Ishikawa (cell line): Measurements from ENCODE around the gene AMH.

Experiments used
- CREB1 ChIP-seq: IDR thresholded peaks from 2 replicates; pipeline ENCODE4 v1.6.1; 2012; ENCODE audit warnings: low read depth
- EGR1 ChIP-seq: IDR thresholded peaks from 2 replicates; pipeline ENCODE4 v1.6.1; 2012
- EP300 ChIP-seq: IDR thresholded peaks from 2 replicates; pipeline ENCODE4 v1.6.1; 2012; ENCODE audit warnings: borderline replicate concordance
- FOXM1 ChIP-seq: IDR thresholded peaks from 2 replicates; pipeline ENCODE4 v1.6.1; 2012; ENCODE audit warnings: low read depth, borderline replicate concordance
- NFIC ChIP-seq: IDR thresholded peaks from 2 replicates; pipeline ENCODE4 v1.6.1; 2012
- RAD21 ChIP-seq: IDR thresholded peaks from 2 replicates; pipeline ENCODE4 v1.6.1; 2012; ENCODE audit warnings: low read depth
- TAF1 ChIP-seq: IDR thresholded peaks from 2 replicates; pipeline ENCODE4 v1.6.1; 2012; ENCODE audit warnings: low read depth, mild to moderate bottlenecking
- TCF12 ChIP-seq: IDR thresholded peaks from 2 replicates; pipeline ENCODE4 v1.6.1; 2012; ENCODE audit warnings: low read depth
- TEAD4 ChIP-seq: IDR thresholded peaks from 2 replicates; pipeline ENCODE4 v1.6.1; 2012
- ZBTB7A ChIP-seq: IDR thresholded peaks from 2 replicates; pipeline ENCODE4 v1.6.1; 2012; ENCODE audit warnings: low read depth
- TF ChIP-seq, protein P1 (sequence below): IDR thresholded peaks from 2 replicates; pipeline ENCODE4 v1.6.1; 2012
- TF ChIP-seq, protein P2 (sequence below): IDR thresholded peaks from 2 replicates; pipeline ENCODE4 v1.6.1; 2012; ENCODE audit warnings: low read depth, mild to moderate bottlenecking
- TF ChIP-seq, protein P3 (sequence below): IDR thresholded peaks from 2 replicates; pipeline ENCODE4 v1.6.1; 2012

DNA sequence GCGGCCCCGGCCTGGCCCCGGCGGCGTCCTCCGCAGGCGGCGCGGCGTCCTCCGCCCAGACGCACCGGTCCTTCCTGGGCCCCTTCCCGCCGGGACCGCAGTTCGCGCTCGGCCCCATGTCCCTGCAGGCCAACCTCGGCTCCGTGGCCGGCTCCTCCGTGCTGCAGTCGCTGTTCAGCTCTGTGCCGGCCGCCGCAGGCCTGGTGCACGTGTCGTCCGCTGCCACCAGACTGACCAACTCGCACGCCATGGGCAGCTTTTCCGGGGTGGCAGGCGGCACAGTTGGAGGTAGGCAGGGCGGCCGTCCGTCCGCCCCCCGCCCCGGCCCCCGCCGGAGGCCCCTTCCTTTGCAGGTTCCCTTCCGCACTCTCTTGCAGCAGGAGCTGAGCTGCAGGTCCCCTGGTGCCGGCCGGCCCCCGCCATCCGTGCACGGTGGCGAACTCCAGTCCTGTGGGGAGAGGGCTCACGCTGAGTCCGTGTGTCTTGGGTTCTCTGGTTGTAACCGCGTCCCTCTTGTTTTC lies 22.2 kb upstream of the AMH start:
- TF ChIP-seq TAF1 (no peak), EP300 (no peak), NFIC (no peak), FOXM1 (no peak), RAD21 (no peak), CREB1 (no peak), EGR1 (no peak), ZBTB7A (no peak), TCF12 (no peak), TEAD4 (no peak)
- TF ChIP-seq, protein P1, sequence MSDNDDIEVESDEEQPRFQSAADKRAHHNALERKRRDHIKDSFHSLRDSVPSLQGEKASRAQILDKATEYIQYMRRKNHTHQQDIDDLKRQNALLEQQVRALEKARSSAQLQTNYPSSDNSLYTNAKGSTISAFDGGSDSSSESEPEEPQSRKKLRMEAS, result no peak
- TF ChIP-seq, protein P2, sequence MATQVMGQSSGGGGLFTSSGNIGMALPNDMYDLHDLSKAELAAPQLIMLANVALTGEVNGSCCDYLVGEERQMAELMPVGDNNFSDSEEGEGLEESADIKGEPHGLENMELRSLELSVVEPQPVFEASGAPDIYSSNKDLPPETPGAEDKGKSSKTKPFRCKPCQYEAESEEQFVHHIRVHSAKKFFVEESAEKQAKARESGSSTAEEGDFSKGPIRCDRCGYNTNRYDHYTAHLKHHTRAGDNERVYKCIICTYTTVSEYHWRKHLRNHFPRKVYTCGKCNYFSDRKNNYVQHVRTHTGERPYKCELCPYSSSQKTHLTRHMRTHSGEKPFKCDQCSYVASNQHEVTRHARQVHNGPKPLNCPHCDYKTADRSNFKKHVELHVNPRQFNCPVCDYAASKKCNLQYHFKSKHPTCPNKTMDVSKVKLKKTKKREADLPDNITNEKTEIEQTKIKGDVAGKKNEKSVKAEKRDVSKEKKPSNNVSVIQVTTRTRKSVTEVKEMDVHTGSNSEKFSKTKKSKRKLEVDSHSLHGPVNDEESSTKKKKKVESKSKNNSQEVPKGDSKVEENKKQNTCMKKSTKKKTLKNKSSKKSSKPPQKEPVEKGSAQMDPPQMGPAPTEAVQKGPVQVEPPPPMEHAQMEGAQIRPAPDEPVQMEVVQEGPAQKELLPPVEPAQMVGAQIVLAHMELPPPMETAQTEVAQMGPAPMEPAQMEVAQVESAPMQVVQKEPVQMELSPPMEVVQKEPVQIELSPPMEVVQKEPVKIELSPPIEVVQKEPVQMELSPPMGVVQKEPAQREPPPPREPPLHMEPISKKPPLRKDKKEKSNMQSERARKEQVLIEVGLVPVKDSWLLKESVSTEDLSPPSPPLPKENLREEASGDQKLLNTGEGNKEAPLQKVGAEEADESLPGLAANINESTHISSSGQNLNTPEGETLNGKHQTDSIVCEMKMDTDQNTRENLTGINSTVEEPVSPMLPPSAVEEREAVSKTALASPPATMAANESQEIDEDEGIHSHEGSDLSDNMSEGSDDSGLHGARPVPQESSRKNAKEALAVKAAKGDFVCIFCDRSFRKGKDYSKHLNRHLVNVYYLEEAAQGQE, result no peak
- TF ChIP-seq, protein P3, sequence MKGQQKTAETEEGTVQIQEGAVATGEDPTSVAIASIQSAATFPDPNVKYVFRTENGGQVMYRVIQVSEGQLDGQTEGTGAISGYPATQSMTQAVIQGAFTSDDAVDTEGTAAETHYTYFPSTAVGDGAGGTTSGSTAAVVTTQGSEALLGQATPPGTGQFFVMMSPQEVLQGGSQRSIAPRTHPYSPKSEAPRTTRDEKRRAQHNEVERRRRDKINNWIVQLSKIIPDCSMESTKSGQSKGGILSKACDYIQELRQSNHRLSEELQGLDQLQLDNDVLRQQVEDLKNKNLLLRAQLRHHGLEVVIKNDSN, result no peak
